Embryonic facial prominence (tissue), 1 donor: ENCODE data around the gene SPX.

Experiments used
- DNase-seq: peaks from one replicate; pipeline ENCODE4 v3.0.0-alpha.2; 2016; ENCODE audit errors: extremely low spot score

Gene SPX

DNA sequence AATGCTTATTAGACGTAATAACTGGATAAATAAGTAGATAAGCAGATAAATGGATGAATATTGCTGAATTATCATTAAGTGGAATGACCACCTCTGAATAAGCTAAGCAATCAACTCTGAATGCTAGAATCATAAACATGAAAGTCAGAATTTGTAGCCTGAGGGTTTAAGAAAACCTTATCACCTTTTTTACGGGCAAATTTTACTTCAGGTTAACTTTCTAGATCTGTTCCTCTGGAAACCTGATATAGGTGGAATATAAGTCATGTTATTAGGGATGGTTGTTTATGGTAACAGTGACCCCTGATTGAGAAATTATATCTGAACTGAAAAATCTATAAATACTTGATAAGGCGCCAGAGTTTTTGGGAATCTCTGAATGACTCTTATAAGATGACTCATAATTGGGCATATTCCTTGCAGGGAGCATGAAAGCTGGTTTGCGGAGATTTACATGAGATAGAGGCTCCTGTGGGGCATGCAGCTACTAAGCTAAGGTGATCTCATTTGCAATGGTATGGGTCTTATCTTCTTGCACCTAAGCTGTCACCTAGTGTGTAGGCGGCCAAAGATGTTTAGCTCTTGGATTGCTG is 12.1 kb downstream of the SPX start:
- no peak for DNase-seq

- DNase-seq = no peak
Observed at GRCh38 chr12:21539797-21540196, 13.7 kb downstream of the SPX start.

DNA sequence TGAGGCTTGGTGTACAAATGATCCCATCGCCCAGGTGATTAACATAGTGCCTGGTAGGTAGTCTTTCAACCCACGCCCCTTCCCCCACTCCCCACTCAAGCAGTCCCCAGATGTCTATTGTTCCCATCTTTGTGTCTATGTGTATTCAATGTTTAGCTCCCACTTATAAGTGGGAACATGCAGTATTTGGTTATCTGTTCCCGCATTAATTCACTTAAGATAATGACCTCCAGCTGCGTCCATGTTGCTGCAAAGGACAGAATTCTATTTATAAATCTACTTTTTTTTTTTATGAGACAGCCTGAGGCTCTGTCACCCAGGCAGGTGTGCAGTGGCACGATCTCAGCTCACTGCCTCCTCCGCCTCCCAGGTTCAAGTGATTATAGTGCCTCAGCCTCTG is 15.7 kb downstream of the SPX start:
- DNase-seq = no peak

DNA sequence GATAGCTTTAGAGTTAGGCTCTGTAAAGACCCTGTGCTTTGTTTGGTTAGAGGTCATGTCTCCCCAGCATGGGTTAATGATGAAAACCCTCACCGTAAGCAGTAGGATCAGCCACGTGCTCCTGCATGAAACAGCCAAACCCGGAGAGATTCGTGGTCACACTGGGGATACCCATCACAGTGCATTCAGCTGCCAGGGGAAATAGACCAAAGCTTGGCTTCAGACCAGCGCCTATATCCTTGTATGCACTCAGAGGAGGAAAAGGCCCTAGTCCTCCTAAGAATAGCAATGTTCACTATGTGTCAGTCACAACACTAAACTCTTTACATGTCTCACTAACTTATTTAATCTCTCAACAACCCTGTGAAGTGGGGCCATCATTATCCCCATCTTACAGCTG is 16.3 kb downstream of the SPX start:
- DNase-seq = no peak

DNA sequence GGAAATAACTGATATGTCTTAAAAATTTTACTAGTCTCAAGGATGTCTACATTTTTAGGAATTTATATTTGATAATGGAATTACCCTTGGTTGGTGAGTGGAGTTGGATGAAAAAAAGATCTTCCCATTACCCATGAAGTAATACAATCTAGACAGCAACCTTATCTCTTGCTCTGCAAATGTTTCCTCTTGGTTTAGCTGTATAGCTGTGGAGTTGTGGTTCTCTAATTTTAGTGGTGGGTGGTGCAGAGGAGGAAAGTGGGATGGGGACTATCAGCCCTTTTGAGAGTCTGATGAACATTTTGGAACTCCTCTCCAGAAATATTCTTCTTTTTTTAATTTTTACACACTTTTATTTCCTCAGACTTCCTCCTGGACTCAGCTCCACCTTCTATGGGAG is 17.1 kb downstream of the SPX start:
- no peak for DNase-seq

DNA sequence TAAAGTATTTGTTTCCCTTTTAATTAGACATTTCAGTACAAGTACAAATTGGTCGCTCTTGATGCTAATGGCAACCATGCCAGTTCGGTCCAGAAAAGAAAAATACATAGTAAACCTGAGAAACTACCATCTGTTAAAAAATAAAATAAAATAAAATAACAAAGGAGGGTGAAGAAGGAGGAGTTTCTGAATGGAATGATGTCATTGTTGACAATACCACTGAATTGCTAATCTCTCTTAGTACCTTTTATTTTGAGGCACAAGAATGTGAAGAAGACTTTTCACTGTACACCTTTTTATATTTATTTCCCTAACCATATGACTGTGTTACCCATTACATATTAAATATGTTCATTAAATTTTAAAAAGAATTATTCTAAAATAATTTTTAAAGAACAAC is 19.5 kb downstream of the SPX start:
- DNase-seq = no peak

- no peak for DNase-seq
Observed at GRCh38 chr12:21546716-21547115, 20.6 kb downstream of the SPX start.

GRCh38 chr12:21547437-21547836 is 21.3 kb downstream of the SPX start:
- no peak for DNase-seq

DNA sequence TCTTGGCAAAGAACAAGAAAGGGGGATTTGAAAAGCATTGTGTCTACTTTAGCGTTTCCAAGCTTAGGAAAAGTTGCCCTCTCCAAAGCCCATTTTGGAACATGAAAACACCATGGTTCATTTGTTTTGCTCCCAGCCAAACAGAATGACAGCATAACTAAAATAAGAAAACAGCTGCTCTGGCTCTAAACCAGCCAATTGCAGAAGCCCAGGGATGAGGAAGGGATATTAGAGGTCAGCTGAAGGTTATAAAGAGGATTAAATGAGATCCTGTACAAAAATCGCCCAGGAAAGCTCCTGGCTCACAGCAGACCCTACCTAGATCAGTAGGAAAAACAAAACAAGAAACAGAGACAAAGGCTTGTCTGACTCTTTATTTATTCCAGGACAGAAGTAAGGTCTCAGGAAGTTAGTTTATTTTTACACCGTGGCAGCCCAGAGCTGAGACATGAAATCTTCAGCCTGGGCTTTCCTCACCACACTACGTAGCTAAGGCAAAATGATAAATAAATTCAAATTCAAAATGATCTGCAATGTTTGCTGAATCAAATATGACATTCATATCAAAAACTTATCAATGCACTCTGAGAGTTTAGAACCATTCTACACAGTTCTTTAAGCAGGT is 25.9 kb downstream of the SPX start:
- DNase-seq = no peak

DNA sequence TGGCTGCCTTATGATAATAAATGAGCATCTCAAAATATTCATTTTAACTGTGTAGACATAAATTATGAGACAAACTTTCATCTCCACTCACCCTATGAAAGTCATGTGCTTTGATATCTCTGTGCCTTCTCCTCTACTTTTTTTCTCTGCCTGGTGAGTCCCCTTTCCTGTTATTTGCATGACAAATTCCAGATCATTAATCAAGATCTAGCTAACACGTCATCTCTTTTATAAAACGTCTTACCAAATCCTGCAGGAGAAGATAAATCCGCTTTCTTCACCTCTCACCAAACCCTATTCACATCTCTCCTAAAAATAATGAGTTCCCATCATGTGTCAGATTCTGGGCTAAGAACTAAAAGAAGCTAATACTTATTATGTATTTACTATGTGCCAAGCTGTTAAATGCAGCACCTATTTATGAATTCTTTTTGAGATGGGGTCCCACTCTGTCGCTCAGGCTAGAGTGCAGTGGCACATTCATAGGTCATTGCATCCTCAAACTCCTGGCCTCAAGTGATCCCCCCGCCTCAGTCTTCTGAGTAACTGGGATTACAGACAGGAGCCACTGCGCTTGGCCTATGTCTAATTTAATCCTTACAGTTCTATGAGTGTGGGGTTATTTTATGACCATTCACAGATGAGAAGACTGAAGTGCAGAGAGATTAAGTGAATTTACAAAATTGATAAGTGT is 26.7 kb downstream of the SPX start:
- DNase-seq = no peak

GRCh38 chr12:21553329-21553675 is 27.2 kb downstream of the SPX start:
- DNase-seq = no peak

DNA sequence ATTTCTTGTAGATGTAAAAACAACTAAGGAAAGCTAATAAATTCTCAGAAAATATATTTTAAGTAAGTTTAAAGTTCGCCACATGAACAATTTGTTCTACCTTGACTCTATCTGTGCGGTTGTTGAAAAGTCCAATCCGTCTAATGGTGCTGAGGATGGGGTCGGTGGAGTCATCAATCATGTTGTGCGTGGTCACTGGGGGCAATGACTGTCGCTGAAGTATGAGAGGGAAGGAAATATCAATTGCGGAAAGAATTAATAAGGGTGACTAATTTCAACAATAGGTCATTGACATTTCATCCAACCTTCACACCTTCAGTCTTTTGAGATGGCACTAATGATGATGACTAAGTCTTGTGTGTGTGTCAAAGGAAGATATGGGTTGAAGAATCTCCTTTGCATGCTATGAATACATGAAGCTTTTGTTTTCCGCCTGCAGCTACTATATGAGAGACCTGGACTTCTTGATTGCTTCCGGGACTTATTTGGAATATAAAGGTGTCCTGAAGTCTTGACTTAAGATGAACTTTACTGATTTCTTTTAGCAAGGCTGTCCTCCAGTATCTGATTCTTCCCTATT is 32.1 kb downstream of the SPX start:
- DNase-seq = no peak

DNA sequence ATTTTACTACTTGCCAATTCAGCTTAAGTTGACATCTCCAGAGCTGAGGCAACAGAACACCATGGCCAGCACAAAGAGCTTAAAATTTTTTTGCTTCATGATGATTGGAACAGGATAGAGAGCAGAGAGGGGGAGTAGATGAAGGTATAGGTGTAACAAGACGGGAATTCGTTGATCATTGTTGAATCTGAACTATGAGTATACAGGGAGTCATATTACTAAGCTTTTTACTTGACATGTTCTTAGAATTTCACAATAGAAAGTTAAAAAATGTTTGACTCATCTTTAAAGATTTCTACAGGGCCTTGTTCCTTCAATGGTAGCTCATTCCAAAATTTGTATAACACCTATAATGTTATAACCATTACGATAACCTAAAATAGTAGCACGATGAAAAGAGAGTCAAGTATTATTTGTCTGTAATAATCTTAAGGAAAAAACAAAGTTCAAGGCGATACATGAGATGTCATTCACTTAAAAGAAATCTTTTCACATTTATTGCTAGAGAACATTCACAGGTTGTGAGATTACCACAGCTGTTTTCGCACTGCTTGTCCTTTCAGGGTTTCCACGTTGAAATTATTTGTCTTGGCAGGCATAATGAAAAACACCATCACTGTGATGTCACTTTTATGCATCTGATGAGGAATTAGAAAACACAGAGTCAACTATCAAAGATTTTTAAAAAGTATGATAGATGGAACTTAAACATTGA is 33.9 kb downstream of the SPX start:
- DNase-seq = no peak

GRCh38 chr12:21561158-21561557 is 35.1 kb downstream of the SPX start:
- DNase-seq = no peak

- DNase-seq = no peak
Observed at GRCh38 chr12:21562859-21563258, 36.8 kb downstream of the SPX start.

DNA sequence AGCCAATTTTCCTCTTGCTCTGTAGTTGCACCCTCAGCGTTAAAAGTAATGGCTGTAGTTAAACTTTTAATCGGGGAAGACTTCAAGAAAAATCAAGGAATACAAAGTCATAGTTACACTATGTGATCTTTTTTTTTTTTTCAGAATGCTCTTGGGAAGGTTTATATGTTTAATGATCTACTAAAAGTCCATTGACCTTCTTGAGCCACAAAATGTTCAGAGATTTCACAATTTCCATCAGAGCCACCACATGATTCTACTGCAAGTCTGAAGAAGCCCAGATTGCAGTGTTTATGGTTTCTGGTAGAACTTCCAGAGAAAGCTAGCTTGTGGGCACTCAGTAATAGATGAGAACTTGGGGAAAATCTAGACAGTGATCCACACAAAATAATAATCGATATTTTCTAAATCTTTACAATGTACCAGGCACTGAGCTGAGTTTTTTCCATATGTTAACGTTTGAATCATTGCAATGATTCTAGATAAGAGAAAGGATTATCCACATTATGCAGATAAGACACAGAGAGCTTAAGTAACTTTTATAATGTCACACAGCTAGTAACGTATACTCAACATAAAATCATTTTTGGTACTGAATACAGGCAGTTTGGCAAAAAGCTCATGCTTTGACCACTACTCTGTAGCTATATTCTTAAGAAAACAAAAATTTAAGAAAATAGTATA is 40.3 kb downstream of the SPX start:
- DNase-seq = no peak

DNA sequence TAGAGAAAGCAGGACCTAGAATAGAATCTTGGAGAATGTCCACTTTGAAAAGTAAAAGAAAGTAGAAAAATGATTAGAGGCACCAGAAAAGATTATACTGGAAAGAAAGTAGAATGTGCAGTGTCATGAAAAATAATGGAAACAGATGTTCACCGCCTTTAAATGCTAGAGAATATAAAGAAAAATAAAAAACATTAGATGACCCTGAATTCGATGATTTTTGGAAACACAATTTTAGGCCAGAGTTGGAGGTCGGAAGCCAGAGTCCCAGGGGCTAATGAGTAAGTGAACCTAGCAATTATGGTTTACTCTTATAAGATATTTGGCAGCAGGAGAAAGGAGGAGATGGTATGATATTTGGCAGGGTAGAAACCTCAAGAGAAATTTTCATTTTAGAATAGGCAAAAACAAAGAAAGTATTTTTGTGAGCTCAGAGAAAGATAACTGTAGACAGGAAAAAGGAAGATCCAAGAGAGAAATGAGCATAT is 40.9 kb downstream of the SPX start:
- DNase-seq = no peak

DNA sequence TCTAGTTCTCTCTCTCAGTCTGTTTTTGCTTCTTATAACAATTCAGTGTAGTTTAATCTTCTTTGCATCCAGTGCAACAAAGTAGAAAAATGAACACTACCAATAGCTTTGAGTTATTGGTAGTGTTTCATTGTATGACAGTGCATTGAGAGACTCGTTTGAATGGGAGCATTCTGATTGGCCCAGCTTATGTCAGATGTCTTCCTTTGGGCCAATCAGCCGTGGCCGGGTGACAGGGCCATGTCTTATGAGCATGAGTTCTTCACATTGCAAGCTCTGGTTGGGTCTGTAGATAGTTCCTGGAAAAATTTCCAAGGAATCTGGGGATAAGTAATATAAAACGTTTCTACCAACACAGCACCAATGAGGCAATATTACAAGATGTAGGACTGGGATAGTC is 42.0 kb downstream of the SPX start:
- no peak for DNase-seq

DNA sequence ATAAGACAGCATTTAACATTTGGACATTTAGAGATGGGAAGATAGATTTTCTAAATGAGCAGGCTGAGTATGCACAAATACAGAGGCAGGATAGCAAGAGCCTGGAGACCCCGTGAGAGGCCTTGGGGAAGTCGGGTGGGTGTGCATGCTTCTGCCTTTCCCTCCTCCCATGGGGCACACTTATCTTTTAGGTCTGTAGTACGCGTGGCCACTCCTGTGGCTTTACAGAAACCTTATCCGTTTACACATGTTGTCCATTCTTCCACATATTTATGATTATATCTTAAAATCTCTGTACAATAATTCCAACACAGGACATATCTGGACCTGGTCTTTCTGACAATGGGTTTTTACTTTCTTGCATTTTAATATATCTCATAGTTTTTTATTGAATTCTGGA is 45.0 kb downstream of the SPX start:
- no peak for DNase-seq

- no peak for DNase-seq
Observed at GRCh38 chr12:21573733-21574358, 47.8 kb downstream of the SPX start.

- no peak for DNase-seq
Observed at GRCh38 chr12:21576431-21576830, 50.3 kb downstream of the SPX start.
